GM12878 (cell line): Measurements from ENCODE around the gene GABBR2. TPM values are rescaled to one million over a fixed set of nuclear protein-coding genes. Genes with fewer than 3 reads are reported as not detected.

Source experiments
- ATAC-seq: fragments of 200-7000 bp; cut with Tn5 transposase; 3 replicates; pipeline ENCODE4 v1.9.1; 2020; ENCODE audit warnings: mild to moderate bottlenecking, moderate library complexity
- BruUV-seq: library from RNA; stranded (reverse); fragments of 400-500 nt; replicated peaks from 2 replicates; lab custom pipeline; 2021; lab: Mats Ljungman, UMichigan
- CTCF ChIA-PET: fragments of 300-600 bp; sonication (Branson Sonifier 250); formaldehyde crosslinking; extraction: SDS; loops from one replicate; lab custom pipeline; 2021; ENCODE audit warnings: inconsistent platforms; lab: Yijun Ruan, JAX
- POLR2A ChIA-PET: fragments of 350-600 bp; formaldehyde crosslinking; extraction: SDS; loops from one replicate; lab custom pipeline; 2021; ENCODE audit warnings: inconsistent platforms; lab: Charles Lee
- RAD21 ChIA-PET: fragments of 300-600 bp; sonication (Branson Sonifier 250); formaldehyde crosslinking; loops from one replicate; lab custom pipeline; 2023; ENCODE audit warnings: antibody characterized with exemption; ENCODE audit not compliant: unreplicated experiment; lab: Charles Lee
- SMC1A ChIA-PET: fragments of 300-600 bp; sonication (Branson Sonifier 250); formaldehyde crosslinking; loops from one replicate; lab custom pipeline; 2023; ENCODE audit not compliant: unreplicated experiment, uncharacterized antibody; lab: Charles Lee
- DNase-seq: peaks from one replicate; pipeline ENCODE4 v3.0.0-alpha.2; 2011; ENCODE audit warnings: low read depth, low spot score
- FAIRE-seq: peaks from 3 replicates; lab custom pipeline; 2011; peaks lifted over from hg19 to GRCh38; lab: Jason Lieb, UNC
- H2AFZ ChIP-seq: 2 replicates; pipeline ENCODE4 v1.6.0; 2011; ENCODE audit warnings: low read depth, low read length, control low read depth; ENCODE audit not compliant: control insufficient read depth
- H3K27ac ChIP-seq: 2 replicates; pipeline ENCODE4 v1.5.1; 2011; ENCODE audit warnings: control low read depth; ENCODE audit not compliant: control insufficient read depth, insufficient read depth
- H3K27me3 ChIP-seq, 2 experiments: replicated peaks in 1 of 2; 2 replicates each; pipeline versions ENCODE4 v1.6.0 to v1.6.1; 2011; ENCODE audit warnings: low read length in 1 of 2; ENCODE audit not compliant: control insufficient read depth in 2 of 2, insufficient read depth in 2 of 2
- H3K36me3 ChIP-seq, 2 experiments: 2 replicates each; pipeline ENCODE4 v1.5.1; 2011; ENCODE audit warnings: low read length in 1 of 2; ENCODE audit not compliant: control insufficient read depth in 2 of 2, insufficient read depth in 2 of 2
- H3K4me1 ChIP-seq: 2 replicates; pipeline ENCODE4 v1.6.1; 2011; ENCODE audit warnings: mild to moderate bottlenecking, low read length, moderate library complexity, mixed read lengths; ENCODE audit not compliant: control insufficient read depth, insufficient read depth
- H3K4me2 ChIP-seq: 2 replicates; pipeline ENCODE4 v1.6.0; 2011; ENCODE audit warnings: control low read depth; ENCODE audit not compliant: control insufficient read depth, insufficient read depth
- H3K4me3 ChIP-seq: fragments of 200-600 bp; sonication (generic); 2 replicates; pipeline ENCODE4 v1.5.1; 2016
- H3K79me2 ChIP-seq: 2 replicates; pipeline ENCODE4 v1.6.0; 2011; ENCODE audit warnings: low read length; ENCODE audit not compliant: control insufficient read depth, insufficient read depth
- H3K9ac ChIP-seq: 2 replicates; pipeline ENCODE4 v1.8.0; 2011; ENCODE audit warnings: low read length, control low read depth, mixed read lengths; ENCODE audit not compliant: control insufficient read depth, insufficient read depth
- H3K9me3 ChIP-seq: replicated peaks from 3 replicates; pipeline ENCODE4 v1.5.1; 2011; ENCODE audit warnings: mild to moderate bottlenecking, low read length; ENCODE audit not compliant: control insufficient read depth, insufficient read depth
- H4K20me1 ChIP-seq: 2 replicates; pipeline ENCODE4 v1.6.0; 2011; ENCODE audit not compliant: control insufficient read depth, insufficient read depth
- BMI1 ChIP-seq: fragments of 450-650 bp; IDR thresholded peaks from 2 replicates; pipeline ENCODE4 v1.6.1; 2016; ENCODE audit warnings: mild to moderate bottlenecking, moderate library complexity, borderline replicate concordance
- IKZF2 ChIP-seq, 2 experiments: fragments of 450-650 bp; IDR thresholded peaks; 2 replicates each; pipeline ENCODE4 v1.6.1; 2017; ENCODE audit warnings: mild to moderate bottlenecking in 2 of 2, moderate library complexity in 2 of 2
- IRF4 ChIP-seq: IDR thresholded peaks from 2 replicates; pipeline ENCODE4 v1.6.1; 2011; ENCODE audit warnings: low read depth, low read length
- KLF5 ChIP-seq: fragments of 450-650 bp; IDR thresholded peaks from 2 replicates; pipeline ENCODE4 v1.6.1; 2014; ENCODE audit warnings: mild to moderate bottlenecking; ENCODE audit not compliant: partially characterized antibody
- NFYB ChIP-seq: IDR thresholded peaks from 2 replicates; pipeline ENCODE4 v1.6.1; 2011; ENCODE audit warnings: low read depth, mild to moderate bottlenecking, low read length, improper control_type of control experiment, moderate library complexity; ENCODE audit not compliant: insufficient read depth
- SREBF1 ChIP-seq: IDR thresholded peaks from 2 replicates; pipeline ENCODE4 v1.6.1; 2012; ENCODE audit warnings: mild to moderate bottlenecking, low read length
- ZNF24 ChIP-seq: fragments of 450-650 bp; IDR thresholded peaks from 2 replicates; pipeline ENCODE4 v1.6.1; 2017; ENCODE audit warnings: antibody characterized with exemption, mild to moderate bottlenecking
- WGBS: methylation state at CpG from one replicate; pipeline ENCODE4 v1.1.6; 2016; ENCODE audit warnings: low lambda C conversion rate; ENCODE audit not compliant: insufficient replicate concordance, insufficient coverage; ENCODE audit errors: missing lambda C conversion rate; 5-methylcytosine and 5-hydroxymethylcytosine counted together
- in situ Hi-C: fragments of 300-500 bp; cut with MboI; formaldehyde crosslinking; loops from 9 replicates; pipeline ENCODE4 v1.14.3; 2018; ENCODE audit warnings: mixed read lengths
- intact Hi-C: fragments of 100-400 bp; cut with micrococcal nuclease; formaldehyde crosslinking; loops from one replicate; pipeline ENCODE4 v1.14.2; 2022; ENCODE audit not compliant: unreplicated experiment
- polyA plus RNA-seq, 11 experiments: library from polyadenylated mRNA; depleted of rRNA in 4 of 11; unstranded in 6 of 11; stranded (reverse) in 5 of 11; fragments of >200 nt; fragmentation: Nextera tagmentation in 4 of 11; fragmentation: Illumina TruSeq in 1 of 11; extraction: Ambion mirVana in 4 of 11; extraction: Trizol in 1 of 11; gene quantifications; 1 replicate in 1 of 11; 2 replicates in 10 of 11; pipeline versions ENCODE4 v1.2.1 to v1.2.3, GENCODE V29; 2011 to 2016; ENCODE audit warnings: inconsistent platforms in 2 of 11, missing spikeins in 2 of 11, low read depth in 1 of 11
- total RNA-seq, 4 experiments: library from RNA; depleted of rRNA in 3 of 4; stranded (reverse); fragments of >200 nt in 3 of 4; fragmentation: Illumina TruSeq in 1 of 4; extraction: Trizol in 1 of 4; gene quantifications; 2 replicates each; pipeline versions ENCODE4 v1.2.1 to v1.2.3, GENCODE V29; 2013 to 2021
- TF ChIP-seq, protein P1 (sequence below): fragments of 450-650 bp; formaldehyde crosslinking; IDR thresholded peaks from 2 replicates; pipeline ENCODE4 v1.4.0; 2022; ENCODE audit warnings: mild to moderate bottlenecking, moderate library complexity
- TF ChIP-seq, protein P2 (sequence below): fragments of 450-650 bp; IDR thresholded peaks from 2 replicates; pipeline ENCODE4 v1.6.1; 2017; ENCODE audit warnings: borderline replicate concordance

The GABBR2 gene
- total and polyA plus RNA-seq, 10 of the 15 experiments (the other 5 are each of a cell fraction or from before 2014, with no cell fraction given), result 0.02 to 2.2 (median 0.06) TPM; not detected in 2

DNA sequence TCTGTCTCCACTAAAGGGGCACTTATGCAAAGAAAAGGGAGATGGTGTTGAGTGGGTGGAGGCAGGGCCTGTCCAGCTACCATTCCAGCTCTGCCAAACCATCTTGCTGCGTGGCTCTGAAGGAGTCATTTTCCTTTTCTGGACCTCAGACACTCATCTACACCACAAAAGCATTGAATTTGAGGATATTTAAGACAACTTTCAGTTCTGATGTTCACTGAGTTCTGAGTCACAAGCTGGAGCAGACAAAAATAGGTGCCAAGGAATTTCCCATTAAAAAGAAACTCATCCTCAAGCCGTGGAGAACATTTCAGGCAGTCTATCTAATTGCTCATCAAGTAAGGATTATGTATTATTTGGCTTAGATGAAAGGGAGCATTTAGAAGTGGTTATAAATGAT is 258.2 kb downstream of the GABBR2 start:
- Histone ChIP-seq H3K79me2 (no peaks in the 10 kb centered on the region), H2AFZ (no peak overlapping the region), H3K4me3 (no peak overlapping the region), H3K36me3 (no peaks in the 10 kb centered on the region), H3K4me1 (no peaks in the 10 kb centered on the region), H4K20me1 (no peaks in the 10 kb centered on the region), H3K4me2 (no peak overlapping the region), H3K27ac (no peak overlapping the region), H3K27me3 (0 out of 4 replicates have a peak, but pooled peaks cover 0 to under 1% of the 10 kb centered on the region in 2 experiments), H3K9me3 (no peaks in the 10 kb centered on the region), H3K9ac (no peak overlapping the region)
- ATAC-seq (no peak), FAIRE-seq (peak; percentile 31), DNase-seq (no peak)
- TF ChIP-seq, protein P1, sequence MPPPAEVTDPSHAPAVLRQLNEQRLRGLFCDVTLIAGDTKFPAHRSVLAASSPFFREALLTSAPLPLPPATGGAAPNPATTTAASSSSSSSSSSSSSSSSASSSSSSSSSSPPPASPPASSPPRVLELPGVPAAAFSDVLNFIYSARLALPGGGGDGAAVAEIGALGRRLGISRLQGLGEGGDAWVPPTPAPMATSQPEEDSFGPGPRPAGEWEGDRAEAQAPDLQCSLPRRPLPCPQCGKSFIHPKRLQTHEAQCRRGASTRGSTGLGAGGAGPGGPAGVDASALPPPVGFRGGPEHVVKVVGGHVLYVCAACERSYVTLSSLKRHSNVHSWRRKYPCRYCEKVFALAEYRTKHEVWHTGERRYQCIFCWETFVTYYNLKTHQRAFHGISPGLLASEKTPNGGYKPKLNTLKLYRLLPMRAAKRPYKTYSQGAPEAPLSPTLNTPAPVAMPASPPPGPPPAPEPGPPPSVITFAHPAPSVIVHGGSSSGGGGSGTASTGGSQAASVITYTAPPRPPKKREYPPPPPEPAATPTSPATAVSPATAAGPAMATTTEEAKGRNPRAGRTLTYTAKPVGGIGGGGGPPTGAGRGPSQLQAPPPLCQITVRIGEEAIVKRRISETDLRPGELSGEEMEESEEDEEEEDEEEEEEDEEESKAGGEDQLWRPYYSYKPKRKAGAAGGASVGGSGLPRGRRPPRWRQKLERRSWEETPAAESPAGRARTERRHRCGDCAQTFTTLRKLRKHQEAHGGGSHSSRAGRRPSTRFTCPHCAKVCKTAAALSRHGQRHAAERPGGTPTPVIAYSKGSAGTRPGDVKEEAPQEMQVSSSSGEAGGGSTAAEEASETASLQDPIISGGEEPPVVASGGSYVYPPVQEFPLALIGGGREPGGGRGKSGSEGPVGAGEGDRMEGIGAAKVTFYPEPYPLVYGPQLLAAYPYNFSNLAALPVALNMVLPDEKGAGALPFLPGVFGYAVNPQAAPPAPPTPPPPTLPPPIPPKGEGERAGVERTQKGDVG (CRISPR knock-in tag), result no peak
- TF ChIP-seq, protein P2, sequence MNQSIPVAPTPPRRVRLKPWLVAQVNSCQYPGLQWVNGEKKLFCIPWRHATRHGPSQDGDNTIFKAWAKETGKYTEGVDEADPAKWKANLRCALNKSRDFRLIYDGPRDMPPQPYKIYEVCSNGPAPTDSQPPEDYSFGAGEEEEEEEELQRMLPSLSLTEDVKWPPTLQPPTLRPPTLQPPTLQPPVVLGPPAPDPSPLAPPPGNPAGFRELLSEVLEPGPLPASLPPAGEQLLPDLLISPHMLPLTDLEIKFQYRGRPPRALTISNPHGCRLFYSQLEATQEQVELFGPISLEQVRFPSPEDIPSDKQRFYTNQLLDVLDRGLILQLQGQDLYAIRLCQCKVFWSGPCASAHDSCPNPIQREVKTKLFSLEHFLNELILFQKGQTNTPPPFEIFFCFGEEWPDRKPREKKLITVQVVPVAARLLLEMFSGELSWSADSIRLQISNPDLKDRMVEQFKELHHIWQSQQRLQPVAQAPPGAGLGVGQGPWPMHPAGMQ, result no peak
- no peak for TF ChIP-seq ZNF24
- no peak for TF ChIP-seq NFYB
- TF ChIP-seq BMI1, result no peak
- TF ChIP-seq KLF5, result no peak
- no peak for TF ChIP-seq IKZF2 (IDR thresholded peaks at IDR 0.05)
- no peak for TF ChIP-seq SREBF1
- no peak for TF ChIP-seq IRF4
- intact Hi-C loops, result no loop called here
- ChIA-PET RAD21 (no interaction called here), SMC1A (interaction anchor here (0.7 kb wide), 1 partner anchor 54 kb away, joined by 3 read pairs; no protein-coding TSS in a partner anchor), CTCF (interaction anchor here (0.7 kb wide), 1 partner anchor 46 kb away, joined by 3 read pairs; no protein-coding TSS in a partner anchor), POLR2A (no interaction called here)
- no TSS peak for BruUV-seq
- in situ Hi-C loops, result no loop called here
- WGBS, result 0% methylated on average over 2 of the region's 2 CpGs
